Activated T-helper 2 cell treated with anti-CD3 and anti-CD28 coated beads, Interferon-gamma antibody, Interleukin-2, Interleukin-4, amounts not matched to agents 10 μg/mL and 5 μg/mL and 100 μg/mL, durations not matched to agents 14 hours and 24 hours and 36 hours (primary cell): ENCODE measurements around the gene AP3B1. TPM values are rescaled to one million over a fixed set of nuclear protein-coding genes. Genes with fewer than 3 reads are reported as not detected.

Experiments used
- DNase-seq: peaks from one replicate; pipeline ENCODE4 v3.0.0; 2021; ENCODE audit warnings: low spot score
- H3K27ac Mint-ChIP-seq: one replicate; pipeline ENCODE4 v1.8.0; 2021; ENCODE audit warnings: mixed read lengths
- H3K27me3 Mint-ChIP-seq: one replicate; pipeline ENCODE4 v1.8.0; 2021; ENCODE audit warnings: low read depth, mixed read lengths
- H3K36me3 Mint-ChIP-seq: one replicate; pipeline ENCODE4 v1.8.0; 2021; ENCODE audit warnings: low read depth, mixed read lengths
- H3K4me1 Mint-ChIP-seq: one replicate; pipeline ENCODE4 v1.8.0; 2021; ENCODE audit warnings: low read depth, mixed read lengths
- H3K4me3 Mint-ChIP-seq: one replicate; pipeline ENCODE4 v1.8.0; 2021; ENCODE audit warnings: low read depth, mild to moderate bottlenecking, moderate library complexity, mixed read lengths
- H3K9me3 Mint-ChIP-seq: one replicate; pipeline ENCODE4 v1.8.0; 2021; ENCODE audit warnings: mixed read lengths
- intact Hi-C: fragments of 100-400 bp; cut with micrococcal nuclease; formaldehyde crosslinking; loops from one replicate; pipeline ENCODE4 v1.15.1; 2023
- total RNA-seq: library from RNA; stranded (reverse); gene quantifications from 2 replicates; pipeline ENCODE4 v1.2.3, GENCODE V29; 2022

AP3B1 gene
- total RNA-seq, 1 donor from 2014 or later, result 43.9 TPM

GRCh38 chr5:78318337-78318736 is 23.8 kb upstream of the AP3B1 start:
- Mint-ChIP-seq H3K9me3 (no peaks in the 10 kb centered on the region), H3K27ac (no peak overlapping the region), H3K27me3 (peaks cover 21% of the 10 kb centered on the region), H3K36me3 (no peaks in the 10 kb centered on the region), H3K4me1 (no peaks in the 10 kb centered on the region), H3K4me3 (no peak overlapping the region)
- intact Hi-C loops, result no loop called here
- no peak for DNase-seq

GRCh38 chr5:78317515-78317914 is 23.0 kb upstream of the AP3B1 start:
- H3K36me3 Mint-ChIP-seq, result no peaks in the 10 kb centered on the region
- H3K4me1 Mint-ChIP-seq, result no peaks in the 10 kb centered on the region
- no peak overlapping the region for H3K4me3 Mint-ChIP-seq
- H3K27me3 Mint-ChIP-seq, result peaks cover 21% of the 10 kb centered on the region
- DNase-seq, result no peak
- H3K9me3 Mint-ChIP-seq, result no peaks in the 10 kb centered on the region
- intact Hi-C loops, result no loop called here
- no peak overlapping the region for H3K27ac Mint-ChIP-seq

- Mint-ChIP-seq H3K4me3 (no peak overlapping the region), H3K36me3 (no peaks in the 10 kb centered on the region), H3K9me3 (no peaks in the 10 kb centered on the region), H3K27me3 (peaks cover 32% of the 10 kb centered on the region), H3K27ac (no peak overlapping the region), H3K4me1 (no peaks in the 10 kb centered on the region)
- intact Hi-C loops, result no loop called here
- no peak for DNase-seq
These were observed 14.2 kb upstream of the AP3B1 start for GRCh38 chr5:78308703-78309102.

- H3K4me3 Mint-ChIP-seq, result no peak overlapping the region
- no peak for DNase-seq
- intact Hi-C loops, result loop anchor here (2.0 kb wide), 1 partner anchor 656 kb away; no protein-coding TSS in a partner anchor
- H3K27ac Mint-ChIP-seq, result no peak overlapping the region
- H3K4me1 Mint-ChIP-seq, result peaks cover 7% of the 10 kb centered on the region
- H3K36me3 Mint-ChIP-seq, result no peaks in the 10 kb centered on the region
- no peaks in the 10 kb centered on the region for H3K9me3 Mint-ChIP-seq
- peaks cover 31% of the 10 kb centered on the region for H3K27me3 Mint-ChIP-seq
These were observed 6.1 kb upstream of the AP3B1 start for GRCh38 chr5:78300464-78301045.

- Mint-ChIP-seq H3K27me3 (peaks cover 9% of the 10 kb centered on the region), H3K9me3 (no peaks in the 10 kb centered on the region), H3K36me3 (peaks cover 16% of the 10 kb centered on the region), H3K27ac (peak overlapping the region; percentile 96), H3K4me3 (peak overlapping the region; percentile 99), H3K4me1 (peaks cover 25% of the 10 kb centered on the region)
- intact Hi-C loops, result loop anchor here (10.0 kb wide), 1 partner anchor 1220 kb away; the partner anchor contains the start of gene HOMER1
- DNase-seq, result peak; percentile 29
These were observed 800 bp upstream of the AP3B1 start for GRCh38 chr5:78295035-78295961.

GRCh38 chr5:78293851-78294247 is 649 bp downstream of the AP3B1 start:
- Mint-ChIP-seq H3K4me1 (peaks cover 32% of the 10 kb centered on the region), H3K4me3 (peak overlapping the region; percentile 99), H3K27ac (peak overlapping the region; percentile 96), H3K27me3 (peaks cover 3% of the 10 kb centered on the region), H3K36me3 (peaks cover 23% of the 10 kb centered on the region), H3K9me3 (no peaks in the 10 kb centered on the region)
- intact Hi-C loops, result loop anchor here (1.0 to 10.0 kb wide), 2 partner anchors 66 to 1221 kb away; partner anchors contain the start of genes HOMER1 and SCAMP1
- DNase-seq, result no peak

GRCh38 chr5:78291687-78292086 is 2.8 kb downstream of the AP3B1 start:
- peaks cover 23% of the 10 kb centered on the region for H3K36me3 Mint-ChIP-seq
- DNase-seq, result no peak
- H3K4me1 Mint-ChIP-seq, result peaks cover 32% of the 10 kb centered on the region
- peaks cover 3% of the 10 kb centered on the region for H3K27me3 Mint-ChIP-seq
- no peak overlapping the region for H3K4me3 Mint-ChIP-seq
- intact Hi-C loops, result loop anchor here (10.0 kb wide), 1 partner anchor 1223 kb away; the partner anchor contains the start of gene HOMER1
- no peak overlapping the region for H3K27ac Mint-ChIP-seq
- no peaks in the 10 kb centered on the region for H3K9me3 Mint-ChIP-seq

GRCh38 chr5:78289911-78290310 is 4.6 kb downstream of the AP3B1 start:
- intact Hi-C loops, result loop anchor here (10.0 kb wide), 1 partner anchor 1225 kb away; the partner anchor contains the start of gene HOMER1
- H3K36me3 Mint-ChIP-seq, result peaks cover 32% of the 10 kb centered on the region
- H3K27ac Mint-ChIP-seq, result no peak overlapping the region
- no peaks in the 10 kb centered on the region for H3K9me3 Mint-ChIP-seq
- H3K27me3 Mint-ChIP-seq, result no peaks in the 10 kb centered on the region
- DNase-seq, result no peak
- H3K4me1 Mint-ChIP-seq, result peaks cover 38% of the 10 kb centered on the region
- H3K4me3 Mint-ChIP-seq, result no peak overlapping the region

GRCh38 chr5:78288246-78288645 is 6.3 kb downstream of the AP3B1 start:
- no peak for DNase-seq
- Mint-ChIP-seq H3K27ac (no peak overlapping the region), H3K9me3 (no peaks in the 10 kb centered on the region), H3K4me1 (peaks cover 41% of the 10 kb centered on the region), H3K36me3 (peaks cover 29% of the 10 kb centered on the region), H3K27me3 (no peaks in the 10 kb centered on the region), H3K4me3 (no peak overlapping the region)
- intact Hi-C loops, result no loop called here

- H3K9me3 Mint-ChIP-seq, result no peaks in the 10 kb centered on the region
- no peak overlapping the region for H3K4me3 Mint-ChIP-seq
- peaks cover 29% of the 10 kb centered on the region for H3K36me3 Mint-ChIP-seq
- DNase-seq, result no peak
- H3K4me1 Mint-ChIP-seq, result peaks cover 42% of the 10 kb centered on the region
- intact Hi-C loops, result no loop called here
- no peaks in the 10 kb centered on the region for H3K27me3 Mint-ChIP-seq
- no peak overlapping the region for H3K27ac Mint-ChIP-seq
These were observed 6.7 kb downstream of the AP3B1 start for GRCh38 chr5:78287833-78288232.

GRCh38 chr5:78287169-78287568 is 7.3 kb downstream of the AP3B1 start:
- Mint-ChIP-seq H3K4me3 (no peak overlapping the region), H3K9me3 (no peaks in the 10 kb centered on the region), H3K4me1 (peaks cover 39% of the 10 kb centered on the region), H3K27ac (no peak overlapping the region), H3K36me3 (peaks cover 24% of the 10 kb centered on the region), H3K27me3 (no peaks in the 10 kb centered on the region)
- no peak for DNase-seq
- intact Hi-C loops, result no loop called here

- H3K27ac Mint-ChIP-seq, result no peak overlapping the region
- H3K27me3 Mint-ChIP-seq, result no peaks in the 10 kb centered on the region
- peaks cover 30% of the 10 kb centered on the region for H3K4me1 Mint-ChIP-seq
These were observed 8.2 kb downstream of the AP3B1 start for GRCh38 chr5:78286290-78286689.

GRCh38 chr5:78283802-78284201 is 10.7 kb downstream of the AP3B1 start:
- intact Hi-C loops, result no loop called here
- Mint-ChIP-seq H3K9me3 (no peaks in the 10 kb centered on the region), H3K4me3 (no peak overlapping the region), H3K27me3 (no peaks in the 10 kb centered on the region), H3K36me3 (peaks cover 12% of the 10 kb centered on the region), H3K4me1 (peaks cover 18% of the 10 kb centered on the region), H3K27ac (no peak overlapping the region)
- no peak for DNase-seq

More at GRCh38 chr5:78286290-78286689, 8.2 kb downstream of the AP3B1 start:
- no peaks in the 10 kb centered on the region for H3K9me3 Mint-ChIP-seq
- H3K36me3 Mint-ChIP-seq, result peaks cover 19% of the 10 kb centered on the region
- no peak overlapping the region for H3K4me3 Mint-ChIP-seq
- intact Hi-C loops, result no loop called here
- DNase-seq, result no peak
